Lung microvascular endothelial cell (primary cell): ENCODE data around the gene RUNX2. TPM values are rescaled to one million over a fixed set of nuclear protein-coding genes. Genes with fewer than 3 reads are reported as not detected.

Experiments
- DNase-seq, 2 donors: peaks; one replicate each; pipeline versions ENCODE4 v3.0.0 to v3.0.0-alpha.2; 2010; ENCODE audit warnings: low read depth in 2 of 2
- total RNA-seq: library from RNA; depleted of rRNA; stranded (reverse); fragments of >200 nt; gene quantifications from 2 replicates; pipeline ENCODE4 v1.2.1, GENCODE V29; 2014

Gene RUNX2
- total RNA-seq, 1 donor from 2014 or later: not detected

- DNase-seq: peak in 1 of 2 donors; percentile 33
These were observed 152.0 kb downstream of the RUNX2 start for GRCh38 chr6:45479834-45480751.

GRCh38 chr6:45480752-45481415 lies 152.8 kb downstream of the RUNX2 start:
- peak in 1 of 2 donors; percentile 24 for DNase-seq

- no peak for DNase-seq
These were observed 154.9 kb downstream of the RUNX2 start for GRCh38 chr6:45483021-45483420.

- DNase-seq: peak; percentile 5 to 28
These were observed 155.4 kb downstream of the RUNX2 start for GRCh38 chr6:45483501-45483900.

GRCh38 chr6:45486736-45487135 lies 158.6 kb downstream of the RUNX2 start:
- DNase-seq: no peak

- DNase-seq: no peak
These were observed 159.5 kb downstream of the RUNX2 start for GRCh38 chr6:45487645-45488044.

GRCh38 chr6:45488269-45488668 lies 160.1 kb downstream of the RUNX2 start:
- DNase-seq: no peak

- no peak for DNase-seq
These were observed 160.8 kb downstream of the RUNX2 start for GRCh38 chr6:45488889-45489288.

GRCh38 chr6:45491048-45491735 lies 163.1 kb downstream of the RUNX2 start:
- no peak for DNase-seq

GRCh38 chr6:45491874-45492273 lies 163.7 kb downstream of the RUNX2 start:
- DNase-seq: no peak

- DNase-seq: no peak
These were observed 165.6 kb downstream of the RUNX2 start for GRCh38 chr6:45493761-45494160.

GRCh38 chr6:45494416-45495135 lies 166.4 kb downstream of the RUNX2 start:
- DNase-seq: no peak

GRCh38 chr6:45495429-45496084 lies 167.4 kb downstream of the RUNX2 start:
- peak in 1 of 2 donors; percentile 6 for DNase-seq

- no peak for DNase-seq
These were observed 167.9 kb downstream of the RUNX2 start for GRCh38 chr6:45496085-45496433.

- no peak for DNase-seq
These were observed 170.5 kb downstream of the RUNX2 start for GRCh38 chr6:45498591-45498990.

- peak in 1 of 2 donors; percentile 7 for DNase-seq
These were observed 173.0 kb downstream of the RUNX2 start for GRCh38 chr6:45500924-45501816.

GRCh38 chr6:45502456-45502855 lies 174.3 kb downstream of the RUNX2 start:
- no peak for DNase-seq

GRCh38 chr6:45504947-45505346 lies 176.8 kb downstream of the RUNX2 start:
- peak; percentile 51 to 60 for DNase-seq

- DNase-seq: no peak
These were observed 177.3 kb downstream of the RUNX2 start for GRCh38 chr6:45505470-45505869.

- DNase-seq: no peak
These were observed 179.1 kb downstream of the RUNX2 start for GRCh38 chr6:45507186-45507585.
